DOHH2 (cell line): Measurements from ENCODE around the gene CDH16.

Source experiments
- H3F3A ChIP-seq: fragments of 200-600 bp; sonication (generic), shearing (Covaris generic); 2 replicates; pipeline ENCODE4 v1.6.0; 2016; ENCODE audit warnings: antibody characterized with exemption, mild to moderate bottlenecking; ENCODE audit not compliant: control insufficient read depth, insufficient read depth
- H3K27ac ChIP-seq: fragments of 200-600 bp; sonication (generic); 2 replicates; pipeline ENCODE4 v1.5.1; 2014; ENCODE audit warnings: low read depth, mild to moderate bottlenecking, low read length, moderate library complexity
- H3K27me3 ChIP-seq: fragments of 200-600 bp; sonication (generic); 2 replicates; pipeline ENCODE4 v1.6.1; 2014; ENCODE audit warnings: mild to moderate bottlenecking, low read length, mixed read lengths; ENCODE audit not compliant: control insufficient read depth
- H3K36me3 ChIP-seq: fragments of 200-600 bp; sonication (generic); 2 replicates; pipeline ENCODE4 v1.6.1; 2014; ENCODE audit warnings: mild to moderate bottlenecking, low read length, moderate library complexity, mixed read lengths; ENCODE audit not compliant: control insufficient read depth
- H3K4me1 ChIP-seq: fragments of 200-600 bp; sonication (generic); 2 replicates; pipeline ENCODE4 v1.6.1; 2014; ENCODE audit warnings: mild to moderate bottlenecking, low read length, mixed read lengths; ENCODE audit not compliant: control insufficient read depth
- H3K4me2 ChIP-seq: fragments of 200-600 bp; sonication (generic); 2 replicates; pipeline ENCODE4 v1.6.0; 2014; ENCODE audit warnings: mild to moderate bottlenecking, low read length, moderate library complexity
- H3K4me3 ChIP-seq: fragments of 200-600 bp; sonication (generic); 2 replicates; pipeline ENCODE4 v1.5.1; 2014; ENCODE audit warnings: mild to moderate bottlenecking, low read length, mixed read lengths
- H3K79me2 ChIP-seq: fragments of 200-600 bp; sonication (generic); 2 replicates; pipeline ENCODE4 v1.6.1; 2014; ENCODE audit warnings: mild to moderate bottlenecking, low read length, mixed read lengths; ENCODE audit not compliant: control insufficient read depth
- H3K9me2 ChIP-seq: fragments of 200-600 bp; sonication (generic); replicated peaks from 2 replicates; pipeline ENCODE4 v1.6.1; 2014; ENCODE audit warnings: mild to moderate bottlenecking, low read length, mixed read lengths; ENCODE audit not compliant: control insufficient read depth
- H3K9me3 ChIP-seq: fragments of 200-600 bp; sonication (generic); 2 replicates; pipeline ENCODE4 v1.6.1; 2014; ENCODE audit warnings: antibody characterized with exemption, low read length, mixed read lengths; ENCODE audit not compliant: control insufficient read depth, insufficient read depth
- H4K20me1 ChIP-seq: fragments of 200-600 bp; sonication (generic); 2 replicates; pipeline ENCODE4 v1.6.0; 2014; ENCODE audit warnings: low read depth, mild to moderate bottlenecking, antibody characterized with exemption, low read length, moderate library complexity; ENCODE audit not compliant: control insufficient read depth, insufficient read depth
- CTCF ChIP-seq: fragments of 200-600 bp; sonication (generic); IDR thresholded peaks from one replicate; pipeline ENCODE4 v1.5.1; 2014; ENCODE audit warnings: antibody characterized with exemption, mild to moderate bottlenecking, low read depth, low read length; ENCODE audit not compliant: poor library complexity, severe bottlenecking
- EZH2phosphoT487 ChIP-seq: fragments of 200-600 bp; sonication (generic); IDR thresholded peaks from 2 replicates; pipeline ENCODE4 v1.6.1; 2017; ENCODE audit warnings: borderline replicate concordance, mild to moderate bottlenecking, antibody characterized with exemption, low read length, moderate library complexity, mixed read lengths

CDH16 gene

GRCh38 chr16:66881014-66881417, 37.7 kb downstream of the CDH16 start:
- Histone ChIP-seq H3K4me3 (peak overlapping the region; percentile 88), H3K9me3 (no peaks in the 10 kb centered on the region), H3K4me1 (peaks cover 33% of the 10 kb centered on the region), H3K27me3 (no peaks in the 10 kb centered on the region), H3K9me2 (no peaks in the 10 kb centered on the region), H3K27ac (no peak overlapping the region), H3K4me2 (peak overlapping the region; percentile 81), H4K20me1 (no peaks in the 10 kb centered on the region), H3K79me2 (peaks cover 24% of the 10 kb centered on the region), H3F3A (no peaks in the 10 kb centered on the region; the same call in 1 of the 2 replicates), H3K36me3 (peaks cover 17% of the 10 kb centered on the region)
- no peak for TF ChIP-seq EZH2phosphoT487
- TF ChIP-seq CTCF: no peak

GRCh38 chr16:66880288-66881013, 38.2 kb downstream of the CDH16 start, which contains the start of gene PDP2:
Gene PDP2 (plus strand): TSS chr16:66880515. CDS start chr16:66884285, 3,770 bp downstream.
- peaks cover 24% of the 10 kb centered on the region for H3K79me2 ChIP-seq
- no peak within 1 kb of the TSS for H3K27ac ChIP-seq

GRCh38 chr16:66878067-66878466, 40.6 kb downstream of the CDH16 start:
- peak overlapping the region; percentile 46 for H3K4me2 ChIP-seq
- H4K20me1 ChIP-seq: no peaks in the 10 kb centered on the region
- no peaks in the 10 kb centered on the region for H3K27me3 ChIP-seq
- no peaks in the 10 kb centered on the region for H3K9me2 ChIP-seq
- no peaks in the 10 kb centered on the region for H3K9me3 ChIP-seq
- H3F3A ChIP-seq: peaks cover 9% of the 10 kb centered on the region
- TF ChIP-seq EZH2phosphoT487 (no peak), CTCF (no peak)
- peak overlapping the region; percentile 33 for H3K4me3 ChIP-seq
- H3K4me1 ChIP-seq: peaks cover 57% of the 10 kb centered on the region
- H3K79me2 ChIP-seq: peaks cover 18% of the 10 kb centered on the region
- H3K36me3 ChIP-seq: no peaks in the 10 kb centered on the region
- peak overlapping the region; percentile 45 for H3K27ac ChIP-seq

More at GRCh38 chr16:66880288-66881013, 38.2 kb downstream of the CDH16 start, which contains the start of gene PDP2:
- Histone ChIP-seq H3K4me2 (peak within 1 kb of the TSS; percentile 81), H3F3A (no peaks in the 10 kb centered on the region; the same call in 1 of the 2 replicates), H3K36me3 (peaks cover 13% of the 10 kb centered on the region), H3K9me2 (no peaks in the 10 kb centered on the region), H3K4me1 (peaks cover 38% of the 10 kb centered on the region), H4K20me1 (no peaks in the 10 kb centered on the region), H3K27me3 (no peaks in the 10 kb centered on the region), H3K4me3 (peak within 1 kb of the TSS; percentile 88), H3K9me3 (no peaks in the 10 kb centered on the region)
- TF ChIP-seq EZH2phosphoT487 (no peak), CTCF (no peak)
